Activated naive CD8-positive, alpha-beta T cell treated with anti-CD3 and anti-CD28 coated beads, Interleukin-2, amount 50 U/mL, for 24 hours (primary cell): ENCODE data around the gene CNTN2.

Experiments
- ATAC-seq: fragments of 150-1000 bp; cut with Tn5 transposase; one replicate; pipeline ENCODE4 v1.10.0; 2021
- DNase-seq: peaks from one replicate; pipeline ENCODE4 v3.0.0; 2021
- H3K27ac Mint-ChIP-seq: one replicate; pipeline ENCODE4 v1.8.0; 2021; ENCODE audit warnings: mild to moderate bottlenecking, mixed read lengths
- H3K27me3 Mint-ChIP-seq: one replicate; pipeline ENCODE4 v1.8.0; 2021; ENCODE audit warnings: mixed read lengths
- H3K36me3 Mint-ChIP-seq: one replicate; pipeline ENCODE4 v1.8.0; 2021; ENCODE audit warnings: low read depth, mixed read lengths
- H3K4me1 Mint-ChIP-seq: one replicate; pipeline ENCODE4 v1.8.0; 2021; ENCODE audit warnings: mixed read lengths
- H3K4me3 Mint-ChIP-seq: one replicate; pipeline ENCODE4 v1.8.0; 2021; ENCODE audit warnings: mild to moderate bottlenecking, moderate library complexity, mixed read lengths
- H3K9me3 Mint-ChIP-seq: one replicate; pipeline ENCODE4 v1.8.0; 2021; ENCODE audit warnings: mixed read lengths

Gene CNTN2

GRCh38 chr1:205032508-205032907 lies 10.5 kb upstream of the CNTN2 start:
- H3K9me3 Mint-ChIP-seq, result no peaks in the 10 kb centered on the region
- no peaks in the 10 kb centered on the region for H3K36me3 Mint-ChIP-seq
- no peaks in the 10 kb centered on the region for H3K27me3 Mint-ChIP-seq
- H3K4me1 Mint-ChIP-seq, result no peaks in the 10 kb centered on the region
- no peak overlapping the region for H3K27ac Mint-ChIP-seq
- ATAC-seq (no peak), DNase-seq (no peak)
- no peak overlapping the region for H3K4me3 Mint-ChIP-seq

GRCh38 chr1:205037539-205037938 lies 5.5 kb upstream of the CNTN2 start:
- DNase-seq, result no peak
- H3K4me3 Mint-ChIP-seq, result no peak overlapping the region
- no peaks in the 10 kb centered on the region for H3K36me3 Mint-ChIP-seq
- H3K27ac Mint-ChIP-seq, result no peak overlapping the region
- peaks cover 26% of the 10 kb centered on the region for H3K27me3 Mint-ChIP-seq
- no peak for ATAC-seq
- no peaks in the 10 kb centered on the region for H3K4me1 Mint-ChIP-seq
- H3K9me3 Mint-ChIP-seq, result no peaks in the 10 kb centered on the region

- H3K4me1 Mint-ChIP-seq, result no peaks in the 10 kb centered on the region
- H3K4me3 Mint-ChIP-seq, result no peak overlapping the region
- no peaks in the 10 kb centered on the region for H3K9me3 Mint-ChIP-seq
- H3K36me3 Mint-ChIP-seq, result no peaks in the 10 kb centered on the region
- DNase-seq (no peak), ATAC-seq (no peak)
- H3K27ac Mint-ChIP-seq, result no peak overlapping the region
- peaks cover 27% of the 10 kb centered on the region for H3K27me3 Mint-ChIP-seq
These were observed 4.8 kb upstream of the CNTN2 start for GRCh38 chr1:205038132-205038786.

GRCh38 chr1:205041001-205041715 lies 1.9 kb upstream of the CNTN2 start:
- no peaks in the 10 kb centered on the region for H3K36me3 Mint-ChIP-seq
- no peak overlapping the region for H3K27ac Mint-ChIP-seq
- H3K4me1 Mint-ChIP-seq, result no peaks in the 10 kb centered on the region
- H3K27me3 Mint-ChIP-seq, result peaks cover 45% of the 10 kb centered on the region
- no peak for ATAC-seq
- H3K4me3 Mint-ChIP-seq, result no peak overlapping the region
- H3K9me3 Mint-ChIP-seq, result no peaks in the 10 kb centered on the region
- no peak for DNase-seq

- Mint-ChIP-seq H3K4me1 (no peaks in the 10 kb centered on the region), H3K36me3 (no peaks in the 10 kb centered on the region), H3K27me3 (peaks cover 50% of the 10 kb centered on the region), H3K4me3 (no peak overlapping the region), H3K27ac (no peak overlapping the region), H3K9me3 (no peaks in the 10 kb centered on the region)
- DNase-seq (no peak), ATAC-seq (no peak)
These were observed 758 bp upstream of the CNTN2 start for GRCh38 chr1:205041998-205042910.

- H3K9me3 Mint-ChIP-seq, result no peaks in the 10 kb centered on the region
- DNase-seq (no peak), ATAC-seq (no peak)
- H3K4me1 Mint-ChIP-seq, result no peaks in the 10 kb centered on the region
- H3K27me3 Mint-ChIP-seq, result peaks cover 49% of the 10 kb centered on the region
- H3K4me3 Mint-ChIP-seq, result no peak overlapping the region
- no peak overlapping the region for H3K27ac Mint-ChIP-seq
- no peaks in the 10 kb centered on the region for H3K36me3 Mint-ChIP-seq
These were observed 854 bp downstream of the CNTN2 start for GRCh38 chr1:205043866-205044265.

- Mint-ChIP-seq H3K4me1 (no peaks in the 10 kb centered on the region), H3K27ac (no peak overlapping the region), H3K4me3 (no peak overlapping the region), H3K27me3 (peaks cover 47% of the 10 kb centered on the region), H3K9me3 (no peaks in the 10 kb centered on the region), H3K36me3 (no peaks in the 10 kb centered on the region)
- no peak for DNase-seq
- ATAC-seq, result no peak
These were observed 1.7 kb downstream of the CNTN2 start for GRCh38 chr1:205044741-205045140.

GRCh38 chr1:205045146-205045545 lies 2.1 kb downstream of the CNTN2 start:
- H3K27me3 Mint-ChIP-seq, result peaks cover 44% of the 10 kb centered on the region
- DNase-seq (no peak), ATAC-seq (no peak)
- H3K9me3 Mint-ChIP-seq, result no peaks in the 10 kb centered on the region
- H3K4me3 Mint-ChIP-seq, result no peak overlapping the region
- no peak overlapping the region for H3K27ac Mint-ChIP-seq
- H3K36me3 Mint-ChIP-seq, result no peaks in the 10 kb centered on the region
- H3K4me1 Mint-ChIP-seq, result no peaks in the 10 kb centered on the region

GRCh38 chr1:205046870-205047269 lies 3.9 kb downstream of the CNTN2 start:
- no peaks in the 10 kb centered on the region for H3K4me1 Mint-ChIP-seq
- ATAC-seq (no peak), DNase-seq (no peak)
- no peaks in the 10 kb centered on the region for H3K36me3 Mint-ChIP-seq
- H3K27ac Mint-ChIP-seq, result no peak overlapping the region
- no peaks in the 10 kb centered on the region for H3K9me3 Mint-ChIP-seq
- H3K4me3 Mint-ChIP-seq, result no peak overlapping the region
- peaks cover 32% of the 10 kb centered on the region for H3K27me3 Mint-ChIP-seq

GRCh38 chr1:205047764-205048231 lies 4.8 kb downstream of the CNTN2 start:
- DNase-seq, result no peak
- Mint-ChIP-seq H3K9me3 (no peaks in the 10 kb centered on the region), H3K4me3 (no peak overlapping the region), H3K27me3 (peaks cover 23% of the 10 kb centered on the region), H3K4me1 (no peaks in the 10 kb centered on the region), H3K36me3 (no peaks in the 10 kb centered on the region), H3K27ac (no peak overlapping the region)
- no peak for ATAC-seq

GRCh38 chr1:205048382-205048781 lies 5.4 kb downstream of the CNTN2 start:
- no peaks in the 10 kb centered on the region for H3K4me1 Mint-ChIP-seq
- H3K36me3 Mint-ChIP-seq, result no peaks in the 10 kb centered on the region
- H3K9me3 Mint-ChIP-seq, result no peaks in the 10 kb centered on the region
- H3K27ac Mint-ChIP-seq, result no peak overlapping the region
- ATAC-seq (no peak), DNase-seq (no peak)
- H3K4me3 Mint-ChIP-seq, result no peak overlapping the region
- H3K27me3 Mint-ChIP-seq, result peaks cover 23% of the 10 kb centered on the region

- peaks cover 20% of the 10 kb centered on the region for H3K27me3 Mint-ChIP-seq
- no peaks in the 10 kb centered on the region for H3K4me1 Mint-ChIP-seq
- H3K4me3 Mint-ChIP-seq, result no peak overlapping the region
- H3K36me3 Mint-ChIP-seq, result no peaks in the 10 kb centered on the region
- DNase-seq (no peak), ATAC-seq (no peak)
- no peak overlapping the region for H3K27ac Mint-ChIP-seq
- H3K9me3 Mint-ChIP-seq, result no peaks in the 10 kb centered on the region
These were observed 6.5 kb downstream of the CNTN2 start for GRCh38 chr1:205049479-205049878.

GRCh38 chr1:205052690-205053089 lies 9.7 kb downstream of the CNTN2 start:
- no peak overlapping the region for H3K27ac Mint-ChIP-seq
- ATAC-seq, result no peak
- no peaks in the 10 kb centered on the region for H3K27me3 Mint-ChIP-seq
- H3K4me3 Mint-ChIP-seq, result no peak overlapping the region
- no peak for DNase-seq
- H3K9me3 Mint-ChIP-seq, result no peaks in the 10 kb centered on the region
- no peaks in the 10 kb centered on the region for H3K36me3 Mint-ChIP-seq
- H3K4me1 Mint-ChIP-seq, result no peaks in the 10 kb centered on the region

GRCh38 chr1:205053296-205053695 lies 10.3 kb downstream of the CNTN2 start:
- DNase-seq (no peak), ATAC-seq (no peak)
- Mint-ChIP-seq H3K9me3 (no peaks in the 10 kb centered on the region), H3K4me3 (no peak overlapping the region), H3K4me1 (no peaks in the 10 kb centered on the region), H3K27ac (no peak overlapping the region), H3K27me3 (no peaks in the 10 kb centered on the region), H3K36me3 (no peaks in the 10 kb centered on the region)

- H3K27me3 Mint-ChIP-seq, result no peaks in the 10 kb centered on the region
- H3K4me3 Mint-ChIP-seq, result no peak overlapping the region
These were observed 11.0 kb downstream of the CNTN2 start for GRCh38 chr1:205054013-205054412.

More at GRCh38 chr1:205054013-205054412, 11.0 kb downstream of the CNTN2 start:
- Mint-ChIP-seq H3K9me3 (no peaks in the 10 kb centered on the region), H3K27ac (no peak overlapping the region), H3K4me1 (no peaks in the 10 kb centered on the region), H3K36me3 (no peaks in the 10 kb centered on the region)
- DNase-seq (no peak), ATAC-seq (no peak)
